B cell (primary cell): ENCODE measurements around the gene ITPR1. TPM values are rescaled to one million over a fixed set of nuclear protein-coding genes. Genes with fewer than 3 reads are reported as not detected.
A peak's percentile ranks its signal among the peaks of the same experiment; 100 is the strongest.

ENCODE experiments used
- ATAC-seq: fragments of 200-7000 bp; cut with Tn5 transposase; one replicate; pipeline ENCODE4 v1.10.0; 2021; ENCODE audit warnings: low read depth, mild to moderate bottlenecking, moderate number of reproducible peaks, moderate library complexity
- CTCF ChIA-PET: fragments of 350-600 bp; sonication (Branson Sonifier 250); formaldehyde crosslinking; loops from one replicate; lab custom pipeline; 2021; ENCODE audit warnings: antibody characterized with exemption, inconsistent platforms; lab: Charles Lee
- POLR2A ChIA-PET: fragments of 350-600 bp; sonication (Branson Sonifier 250); formaldehyde crosslinking; loops from one replicate; lab custom pipeline; 2021; ENCODE audit warnings: antibody characterized with exemption; lab: Charles Lee
- DNase-seq: peaks from one replicate; pipeline ENCODE4 v3.0.0; 2013
- H2AFZ ChIP-seq: 2 replicates; pipeline ENCODE4 v1.6.1; 2012; ENCODE audit warnings: mild to moderate bottlenecking, low read depth, low read length; ENCODE audit not compliant: insufficient read depth, poor library complexity, severe bottlenecking
- H3K27ac ChIP-seq, 2 donors: 1 replicate in 1 of 2; 2 replicates in 1 of 2; pipeline ENCODE4 v1.5.1; 2012 to 2013; ENCODE audit warnings: low read length in 2 of 2, mild to moderate bottlenecking in 2 of 2, moderate library complexity in 1 of 2
- H3K27me3 ChIP-seq, 4 experiments: fragments of 200-600 bp in 1 of 4; sonication (generic) in 1 of 4; replicated peaks in 1 of 4; 1 replicate in 2 of 4; 2 replicates in 2 of 4; pipeline versions ENCODE4 v1.6.1 to v1.7.0; 2013 to 2016; ENCODE audit warnings: low read length in 3 of 4, mild to moderate bottlenecking in 2 of 4, mixed read lengths in 1 of 4, moderate library complexity in 1 of 4; ENCODE audit not compliant: insufficient read depth in 4 of 4, control insufficient read depth in 3 of 4; ENCODE audit errors: control extremely low read depth in 1 of 4
- H3K36me3 ChIP-seq, 2 experiments: replicated peaks in 1 of 2; 1 replicate in 1 of 2; 2 replicates in 1 of 2; pipeline versions ENCODE4 v1.6.1 to v1.7.1; 2013; ENCODE audit warnings: low read length in 1 of 2; ENCODE audit not compliant: insufficient read depth in 2 of 2, control insufficient read depth in 1 of 2; ENCODE audit errors: control extremely low read depth in 1 of 2, extremely low read depth in 1 of 2
- H3K4me1 ChIP-seq, 2 donors: fragments of 200-600 bp in 1 of 2; sonication (generic) in 1 of 2; 1 replicate in 1 of 2; 2 replicates in 1 of 2; pipeline versions ENCODE4 v1.5.1 to v1.6.1; 2013 to 2017; ENCODE audit warnings: low read length in 2 of 2; ENCODE audit not compliant: control insufficient read depth in 2 of 2, insufficient read depth in 2 of 2
- H3K4me2 ChIP-seq: replicated peaks from 2 replicates; pipeline ENCODE3; 2012; ENCODE audit warnings: mild to moderate bottlenecking, low read depth, low read length; ENCODE audit not compliant: poor library complexity, severe bottlenecking
- H3K4me3 ChIP-seq, 5 experiments: fragments of 200-600 bp in 1 of 5; sonication (generic) in 1 of 5; 1 replicate in 3 of 5; 2 replicates in 2 of 5; pipeline versions ENCODE4 v1.5.1 to v1.7.0; 2011 to 2016; ENCODE audit warnings: low read length in 4 of 5, mild to moderate bottlenecking in 4 of 5, low read depth in 2 of 5, control low read depth in 1 of 5, moderate library complexity in 1 of 5; ENCODE audit not compliant: insufficient read depth in 1 of 5; ENCODE audit errors: control extremely low read depth in 1 of 5, extremely low read depth in 1 of 5
- H3K79me2 ChIP-seq: fragments of 200-600 bp; sonication (generic); one replicate; pipeline ENCODE4 v1.6.0; 2016; ENCODE audit warnings: low read length; ENCODE audit not compliant: control insufficient read depth, insufficient read depth
- H3K9ac ChIP-seq: fragments of 200-600 bp; sonication (generic); 2 replicates; pipeline ENCODE4 v1.6.1; 2017; ENCODE audit warnings: mild to moderate bottlenecking, low read length, moderate library complexity
- H3K9me3 ChIP-seq, 3 donors: one replicate each; pipeline versions ENCODE4 v1.6.1 to v1.7.1; 2013; ENCODE audit warnings: low read length in 2 of 3; ENCODE audit not compliant: control insufficient read depth in 2 of 3, insufficient read depth in 1 of 3; ENCODE audit errors: control extremely low read depth in 1 of 3
- H4K20me1 ChIP-seq: 2 replicates; pipeline ENCODE4 v1.6.0; 2012; ENCODE audit warnings: mild to moderate bottlenecking, low read length; ENCODE audit not compliant: insufficient read depth, control insufficient read depth, poor library complexity, severe bottlenecking
- H3K27ac Mint-ChIP-seq: one replicate; pipeline ENCODE4 v1.8.0; 2021; ENCODE audit warnings: mixed read lengths
- H3K27me3 Mint-ChIP-seq: one replicate; pipeline ENCODE4 v1.8.0; 2021; ENCODE audit warnings: mixed read lengths
- H3K4me1 Mint-ChIP-seq: one replicate; pipeline ENCODE4 v1.8.0; 2021; ENCODE audit warnings: mixed read lengths
- H3K4me3 Mint-ChIP-seq: one replicate; pipeline ENCODE4 v1.8.0; 2021; ENCODE audit warnings: mixed read lengths
- H3K9me3 Mint-ChIP-seq: one replicate; pipeline ENCODE4 v1.8.0; 2022; ENCODE audit warnings: mixed read lengths; ENCODE audit not compliant: insufficient read depth
- EZH2 ChIP-seq: IDR thresholded peaks from 2 replicates; pipeline ENCODE4 v1.6.1; 2012; ENCODE audit warnings: borderline replicate concordance, low read depth, mild to moderate bottlenecking, moderate library complexity, low read length; ENCODE audit not compliant: insufficient read depth, poor library complexity, severe bottlenecking
- WGBS: methylation state at CpG from one replicate; pipeline ENCODE4 v1.1.5; 2013; ENCODE audit warnings: missing lambda C conversion rate; ENCODE audit not compliant: insufficient coverage; 5-methylcytosine and 5-hydroxymethylcytosine counted together
- intact Hi-C: fragments of 100-400 bp; cut with micrococcal nuclease; formaldehyde crosslinking; loops from one replicate; pipeline ENCODE4 v1.10.0; 2022
- polyA plus RNA-seq: library from polyadenylated mRNA; depleted of rRNA; stranded (reverse); fragments of >200 nt; gene quantifications from 2 replicates; pipeline ENCODE4 v1.2.3, GENCODE V29; 2012
- total RNA-seq, 2 donors: library from RNA; stranded (reverse); fragments of 120-200 nt in 1 of 2; gene quantifications; 1 replicate in 1 of 2; 2 replicates in 1 of 2; pipeline versions ENCODE4 v1.2.3 to v1.2.4, GENCODE V29; 2013 to 2022
- TF ChIP-seq, protein P1 (sequence below): fragments of 200-600 bp; IDR thresholded peaks from one replicate; pipeline ENCODE4 v1.8.0; 2022; ENCODE audit warnings: antibody characterized with exemption, mild to moderate bottlenecking

The ITPR1 gene
- total and polyA plus RNA-seq, 2 donors (not counting 1 experiment from before 2014, with no cell fraction given) = 64.0 to 332 TPM

DNA sequence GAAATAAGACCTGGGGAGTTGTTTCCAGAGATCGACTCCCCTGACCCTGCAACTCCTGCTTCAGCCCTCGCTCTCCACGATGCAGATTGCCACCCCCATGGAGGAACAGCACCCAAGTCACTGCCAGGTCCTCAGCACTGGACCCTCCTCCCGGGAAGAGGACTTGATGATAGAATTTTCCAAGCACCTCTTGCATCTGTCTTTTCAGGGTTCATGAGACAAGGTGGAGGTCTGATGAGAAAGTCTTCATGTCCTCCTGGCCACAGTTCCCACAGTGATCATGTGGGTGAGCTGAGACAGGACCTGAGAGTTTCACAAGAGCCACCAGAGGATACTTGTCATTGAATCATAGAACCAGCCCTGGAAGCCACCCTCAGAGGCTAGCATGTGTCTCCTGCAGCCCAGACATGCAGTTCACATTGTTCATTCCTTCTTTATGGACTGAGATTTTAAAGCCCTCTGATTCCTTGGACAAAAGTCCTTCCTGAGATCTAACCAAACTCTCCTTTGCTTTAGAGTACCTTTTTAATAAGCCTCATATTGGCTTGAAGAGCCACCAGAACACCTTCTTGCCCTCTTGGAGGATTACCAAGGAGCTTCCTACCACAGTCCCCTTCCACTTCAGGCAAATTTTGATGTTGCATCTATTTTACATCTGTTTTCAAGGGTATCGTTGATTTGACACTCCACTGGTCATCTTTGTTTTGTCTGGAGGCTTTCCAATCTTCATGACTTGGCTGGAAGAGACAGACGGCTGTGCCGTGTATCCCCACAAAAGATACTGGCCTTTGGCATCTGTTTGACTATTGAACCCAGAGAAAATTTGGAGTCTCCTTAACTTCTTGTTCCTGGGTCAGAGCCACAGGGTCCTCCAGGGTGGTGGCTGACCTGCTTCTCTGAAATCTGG lies 261.3 kb downstream of the ITPR1 start:
- Histone ChIP-seq H3K79me2 (peaks cover 31% of the 10 kb centered on the region), H3K36me3 (peaks cover 1 to 75% of the 10 kb centered on the region in 2 experiments), H3K27me3 (no peaks in the 10 kb centered on the region), H3K4me2 (no peak overlapping the region), H2AFZ (no peak overlapping the region), H3K9me3 (no peaks in the 10 kb centered on the region), H3K27ac (no peak overlapping the region), H3K9ac (no peak overlapping the region), H3K4me1 (peaks cover 0 to 16% of the 10 kb centered on the region in 2 donors), H3K4me3 (no peak overlapping the region), H4K20me1 (peaks cover 64% of the 10 kb centered on the region)
- Mint-ChIP-seq H3K4me3 (no peak overlapping the region), H3K27ac (peak overlapping the region; percentile 37), H3K9me3 (no peaks in the 10 kb centered on the region), H3K4me1 (peaks cover 26% of the 10 kb centered on the region), H3K27me3 (no peaks in the 10 kb centered on the region)
- CTCF ChIA-PET = interaction anchor here (3.2 kb wide), 1 partner anchor 43 kb away, joined by 7 read pairs; no protein-coding TSS in a partner anchor
- ATAC-seq (no peak), DNase-seq (no peak)
- POLR2A ChIA-PET = interaction anchor here (0.6 kb wide), 1 partner anchor 228 kb away, joined by 3 read pairs; no protein-coding TSS in a partner anchor
- 95% methylated on average over 6 of the region's 7 CpGs for WGBS
- intact Hi-C loops = no loop called here
- TF ChIP-seq EZH2 = no peak
- TF ChIP-seq, protein P1, sequence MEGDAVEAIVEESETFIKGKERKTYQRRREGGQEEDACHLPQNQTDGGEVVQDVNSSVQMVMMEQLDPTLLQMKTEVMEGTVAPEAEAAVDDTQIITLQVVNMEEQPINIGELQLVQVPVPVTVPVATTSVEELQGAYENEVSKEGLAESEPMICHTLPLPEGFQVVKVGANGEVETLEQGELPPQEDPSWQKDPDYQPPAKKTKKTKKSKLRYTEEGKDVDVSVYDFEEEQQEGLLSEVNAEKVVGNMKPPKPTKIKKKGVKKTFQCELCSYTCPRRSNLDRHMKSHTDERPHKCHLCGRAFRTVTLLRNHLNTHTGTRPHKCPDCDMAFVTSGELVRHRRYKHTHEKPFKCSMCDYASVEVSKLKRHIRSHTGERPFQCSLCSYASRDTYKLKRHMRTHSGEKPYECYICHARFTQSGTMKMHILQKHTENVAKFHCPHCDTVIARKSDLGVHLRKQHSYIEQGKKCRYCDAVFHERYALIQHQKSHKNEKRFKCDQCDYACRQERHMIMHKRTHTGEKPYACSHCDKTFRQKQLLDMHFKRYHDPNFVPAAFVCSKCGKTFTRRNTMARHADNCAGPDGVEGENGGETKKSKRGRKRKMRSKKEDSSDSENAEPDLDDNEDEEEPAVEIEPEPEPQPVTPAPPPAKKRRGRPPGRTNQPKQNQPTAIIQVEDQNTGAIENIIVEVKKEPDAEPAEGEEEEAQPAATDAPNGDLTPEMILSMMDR = no peak

- Histone ChIP-seq H3K79me2 (peaks cover 28% of the 10 kb centered on the region), H3K9me3 (peaks cover 0 to 2% (median 0%) of the 10 kb centered on the region in 3 donors), H3K4me1 (peaks cover 0 to 16% of the 10 kb centered on the region in 2 donors), H3K4me2 (no peak overlapping the region), H3K27ac (no peak overlapping the region), H3K4me3 (no peak overlapping the region), H3K27me3 (no peaks in the 10 kb centered on the region), H3K36me3 (peaks cover 1 to 78% of the 10 kb centered on the region in 2 experiments), H2AFZ (no peak overlapping the region), H4K20me1 (peaks cover 61% of the 10 kb centered on the region), H3K9ac (no peak overlapping the region)
- DNase-seq (no peak), ATAC-seq (no peak)
- no peak overlapping the region for H3K27ac Mint-ChIP-seq
- no CpG with 5 or more reads among the region's 4 CpGs for WGBS
- no peaks in the 10 kb centered on the region for H3K9me3 Mint-ChIP-seq
- H3K4me3 Mint-ChIP-seq = no peak overlapping the region
- TF ChIP-seq EZH2 = no peak
- TF ChIP-seq, protein P1 = no peak
- no peaks in the 10 kb centered on the region for H3K27me3 Mint-ChIP-seq
- intact Hi-C loops = no loop called here
- peaks cover 23% of the 10 kb centered on the region for H3K4me1 Mint-ChIP-seq
- ChIA-PET CTCF (interaction anchor here (0.7 to 3.2 kb wide), 2 partner anchors 44 to 404 kb away, joined by 3 to 7 read pairs; no protein-coding TSS in a partner anchor), POLR2A (no interaction called here)
Observed at GRCh38 chr3:4755566-4755965, 262.4 kb downstream of the ITPR1 start.
